Endothelial cell of umbilical vein (primary cell): ENCODE measurements around the gene HDAC1. TPM values are rescaled to one million over a fixed set of nuclear protein-coding genes. Genes with fewer than 3 reads are reported as not detected.

Experiments used
- BruUV-seq: library from RNA; stranded (reverse); fragments of 400-500 nt; replicated peaks from 2 replicates; lab custom pipeline; 2021; lab: Mats Ljungman, UMichigan
- CTCF ChIA-PET: fragments of 300-600, 350-600 bp; sonication (Branson Sonifier 250); formaldehyde crosslinking; loops from one replicate; lab custom pipeline; 2021; ENCODE audit warnings: antibody characterized with exemption, inconsistent platforms; lab: Charles Lee
- POLR2A ChIA-PET: fragments of 300-600, 350-600 bp; sonication (Branson Sonifier 250); formaldehyde crosslinking; loops from one replicate; lab custom pipeline; 2021; ENCODE audit warnings: antibody characterized with exemption, inconsistent platforms; lab: Charles Lee
- DNase-seq: peaks from one replicate; pipeline ENCODE4 v3.0.0-alpha.2; 2011; ENCODE audit warnings: low read depth, low spot score
- FAIRE-seq: peaks from 2 replicates; lab custom pipeline; 2011; peaks lifted over from hg19 to GRCh38; lab: Jason Lieb, UNC
- H2AFZ ChIP-seq: 2 replicates; pipeline ENCODE4 v1.6.0; 2012; ENCODE audit warnings: low read depth, low read length, control low read depth, inconsistent platforms
- H3K27ac ChIP-seq: 2 replicates; pipeline ENCODE4 v1.5.1; 2011; ENCODE audit warnings: low read depth, mild to moderate bottlenecking, control low read depth, low read length, moderate library complexity; ENCODE audit not compliant: insufficient read depth
- H3K27me3 ChIP-seq, 2 experiments: 2 replicates each; pipeline versions ENCODE4 v1.6.0 to v1.6.1; 2011; ENCODE audit warnings: low read length in 2 of 2, mixed read lengths in 1 of 2; ENCODE audit not compliant: control insufficient read depth in 2 of 2, insufficient read depth in 2 of 2
- H3K36me3 ChIP-seq, 2 experiments: 2 replicates in 1 of 2; 3 replicates in 1 of 2; pipeline ENCODE4 v1.5.1; 2011; ENCODE audit warnings: low read length in 2 of 2, mild to moderate bottlenecking in 1 of 2, moderate library complexity in 1 of 2; ENCODE audit not compliant: control insufficient read depth in 2 of 2, insufficient read depth in 2 of 2; ENCODE audit errors: extremely low read depth in 1 of 2
- H3K4me1 ChIP-seq: 3 replicates; pipeline ENCODE4 v1.5.1; 2011; ENCODE audit warnings: mild to moderate bottlenecking, low read length; ENCODE audit not compliant: control insufficient read depth, insufficient read depth; ENCODE audit errors: extremely low read depth
- H3K4me2 ChIP-seq: 2 replicates; pipeline ENCODE4 v1.6.1; 2011; ENCODE audit warnings: low read length, control low read depth, mixed read lengths; ENCODE audit not compliant: insufficient read depth
- H3K4me3 ChIP-seq, 3 experiments: fragments of 200-600 bp in 1 of 3; sonication (generic), shearing (Covaris generic) in 1 of 3; replicated peaks in 1 of 3; 2 replicates each; pipeline ENCODE4 v1.5.1; 2011 to 2016; ENCODE audit warnings: control low read depth in 3 of 3, low read length in 3 of 3, mild to moderate bottlenecking in 2 of 3, inconsistent platforms in 1 of 3, low read depth in 1 of 3, moderate library complexity in 1 of 3; ENCODE audit not compliant: insufficient read depth in 1 of 3
- H3K79me2 ChIP-seq: 2 replicates; pipeline ENCODE4 v1.6.0; 2012; ENCODE audit warnings: low read length, inconsistent platforms; ENCODE audit not compliant: control insufficient read depth, insufficient read depth
- H3K9ac ChIP-seq: replicated peaks from 2 replicates; pipeline ENCODE3; 2011; ENCODE audit warnings: low read length, control low read depth; ENCODE audit not compliant: insufficient read depth; ENCODE audit errors: extremely low read depth
- H3K9me1 ChIP-seq: replicated peaks from 3 replicates; pipeline ENCODE4 v1.6.0; 2011; ENCODE audit warnings: mild to moderate bottlenecking, low read length; ENCODE audit not compliant: control insufficient read depth, insufficient read depth; ENCODE audit errors: extremely low read depth
- H3K9me3 ChIP-seq: replicated peaks from 2 replicates; pipeline ENCODE4 v1.5.1; 2012; ENCODE audit warnings: low read length, inconsistent platforms; ENCODE audit not compliant: control insufficient read depth, insufficient read depth
- H4K20me1 ChIP-seq: replicated peaks from 2 replicates; pipeline ENCODE3; 2011; ENCODE audit warnings: mild to moderate bottlenecking, low read length; ENCODE audit not compliant: control insufficient read depth, insufficient read depth; ENCODE audit errors: extremely low read depth
- CTCF ChIP-seq, 2 donors: IDR thresholded peaks; 1 replicate in 1 of 2; 2 replicates in 1 of 2; pipeline ENCODE4 v1.5.1; 2011; ENCODE audit warnings: low read length in 2 of 2, mild to moderate bottlenecking in 2 of 2, moderate library complexity in 2 of 2, control low read depth in 1 of 2, inconsistent platforms in 1 of 2, low read depth in 1 of 2; ENCODE audit not compliant: insufficient read depth in 1 of 2; ENCODE audit errors: extremely low read depth in 1 of 2
- EZH2 ChIP-seq: IDR thresholded peaks from 2 replicates; pipeline ENCODE4 v1.6.1; 2012; ENCODE audit warnings: borderline replicate concordance, low read depth, mild to moderate bottlenecking, moderate library complexity, low read length, inconsistent platforms; ENCODE audit not compliant: severe bottlenecking
- FOS ChIP-seq: IDR thresholded peaks from 2 replicates; pipeline ENCODE4 v1.6.1; 2011; ENCODE audit warnings: mild to moderate bottlenecking, low read length, moderate library complexity, borderline replicate concordance; ENCODE audit not compliant: insufficient read depth
- GATA2 ChIP-seq: IDR thresholded peaks from 2 replicates; pipeline ENCODE4 v1.7.0; 2011; ENCODE audit warnings: low read depth, mild to moderate bottlenecking, moderate library complexity, mixed read lengths, low read length; ENCODE audit not compliant: insufficient read length, insufficient read depth
- JUN ChIP-seq: IDR thresholded peaks from 2 replicates; pipeline ENCODE4 v1.6.1; 2011; ENCODE audit warnings: borderline replicate concordance, low read depth; ENCODE audit not compliant: insufficient read length, insufficient read depth
- MAX ChIP-seq: IDR thresholded peaks from 2 replicates; pipeline ENCODE4 v1.6.1; 2011; ENCODE audit not compliant: insufficient read depth, insufficient read length
- MYC ChIP-seq: IDR thresholded peaks from one replicate; pipeline ENCODE4 v1.6.1; 2011; ENCODE audit warnings: mild to moderate bottlenecking, low read depth, low read length
- POLR2A ChIP-seq: IDR thresholded peaks from 2 replicates; pipeline ENCODE4 v1.6.1; 2012; ENCODE audit warnings: low read depth, mild to moderate bottlenecking, control low read depth, low read length
- POLR2AphosphoS5 ChIP-seq: IDR thresholded peaks from 2 replicates; pipeline ENCODE4 v1.6.1; 2012; ENCODE audit warnings: low read depth, mild to moderate bottlenecking, control low read depth, low read length, moderate library complexity; ENCODE audit not compliant: insufficient read depth
- dilution Hi-C: fragments of 300-500 bp; cut with MboI; formaldehyde crosslinking; loops from one replicate; pipeline ENCODE4 v1.15.0; 2019; ENCODE audit warnings: low sequenced_read_pairs; ENCODE audit not compliant: extremely low pct_ligation_motif_present
- intact Hi-C: fragments of 100-400 bp; cut with micrococcal nuclease; formaldehyde crosslinking; loops from one replicate; pipeline ENCODE4 v1.10.0; 2022
- polyA plus RNA-seq, 4 experiments: library from polyadenylated mRNA; depleted of rRNA in 3 of 4; stranded (reverse) in 3 of 4; unstranded in 1 of 4; fragments of >200 nt; gene quantifications; 2 replicates each; pipeline versions ENCODE4 v1.2.1 to v1.2.3, GENCODE V29; 2011 to 2012; ENCODE audit warnings: missing spikeins in 1 of 4
- total RNA-seq: library from RNA; stranded (reverse); gene quantifications from 2 replicates; pipeline ENCODE4 v1.2.3, GENCODE V29; 2021

Gene HDAC1
- total and polyA plus RNA-seq, 2 donors (not counting 3 experiments of a cell fraction or from before 2014, with no cell fraction given), result 138 to 141 TPM

GRCh38 chr1:32367912-32368635 is 76.2 kb downstream of the HDAC1 start:
- DNase-seq (no peak), FAIRE-seq (no peak)
- Histone ChIP-seq H3K36me3 (peaks cover 11 to 45% of the 10 kb centered on the region in 2 experiments), H3K4me3 (no peak overlapping the region), H3K79me2 (no peaks in the 10 kb centered on the region), H3K9ac (no peak overlapping the region), H3K27ac (no peak overlapping the region), H3K4me1 (no peaks in the 10 kb centered on the region), H2AFZ (no peak overlapping the region), H3K4me2 (no peak overlapping the region), H3K27me3 (no peaks in the 10 kb centered on the region), H3K9me3 (no peaks in the 10 kb centered on the region), H4K20me1 (no peaks in the 10 kb centered on the region), H3K9me1 (no peaks in the 10 kb centered on the region)
- dilution Hi-C loops, result no loop called here
- intact Hi-C loops, result no loop called here
- CTCF ChIA-PET, result no interaction called here
- TF ChIP-seq FOS (no peak), POLR2A (no peak), MYC (no peak), JUN (no peak), POLR2AphosphoS5 (no peak), MAX (no peak), GATA2 (no peak), CTCF (IDR thresholded peaks at IDR 0.05; ENCODE audit: extremely low read depth in 1 of 2, insufficient read depth in 1 of 2, low read depth in 1 of 2, low read length in 2 of 2) (no peak), EZH2 (no peak)
- POLR2A ChIA-PET, result no interaction called here
- BruUV-seq, result no TSS peak
